GM12878 (cell line): ENCODE measurements around the gene CFI. TPM values are rescaled to one million over a fixed set of nuclear protein-coding genes. Genes with fewer than 3 reads are reported as not detected.

Experiments used
- BACH1 ChIP-seq: fragments of 450-650 bp; IDR thresholded peaks from 2 replicates; pipeline ENCODE4 v1.6.1; 2017; ENCODE audit warnings: mild to moderate bottlenecking, borderline replicate concordance
- BCL11A ChIP-seq: IDR thresholded peaks from 2 replicates; pipeline ENCODE4 v1.6.1; 2011; ENCODE audit warnings: low read depth, low read length
- BCL3 ChIP-seq: IDR thresholded peaks from 2 replicates; pipeline ENCODE4 v1.6.1; 2011; ENCODE audit warnings: borderline replicate concordance, low read depth, mild to moderate bottlenecking, moderate library complexity, low read length; ENCODE audit not compliant: insufficient read depth, poor library complexity, severe bottlenecking
- BHLHE40 ChIP-seq, 2 experiments: fragments of 450-650 bp in 1 of 2; IDR thresholded peaks; 2 replicates each; pipeline ENCODE4 v1.6.1; 2011 to 2017; ENCODE audit warnings: low read depth in 2 of 2, borderline replicate concordance in 1 of 2, improper control_type of control experiment in 1 of 2, low read length in 1 of 2, mild to moderate bottlenecking in 1 of 2
- CEBPB ChIP-seq, 2 experiments: fragments of 150-350 bp in 1 of 2; IDR thresholded peaks; 2 replicates each; pipeline ENCODE4 v1.6.1; 2012 to 2014; ENCODE audit warnings: low read depth in 2 of 2, low read length in 2 of 2, borderline replicate concordance in 1 of 2, inconsistent platforms in 1 of 2
- CHD2 ChIP-seq: IDR thresholded peaks from 2 replicates; pipeline ENCODE4 v1.6.1; 2011; ENCODE audit warnings: low read depth, low read length, improper control_type of control experiment, borderline replicate concordance
- CHD4 ChIP-seq: fragments of 200-600 bp; sonication (generic); IDR thresholded peaks from 2 replicates; pipeline ENCODE4 v1.6.1; 2016; ENCODE audit warnings: mild to moderate bottlenecking
- DPF2 ChIP-seq: fragments of 450-650 bp; IDR thresholded peaks from 2 replicates; pipeline ENCODE4 v1.6.1; 2017; ENCODE audit warnings: mild to moderate bottlenecking
- EP300 ChIP-seq, 2 experiments: fragments of 150-350 bp in 1 of 2; IDR thresholded peaks; 2 replicates each; pipeline ENCODE4 v1.6.1; 2011 to 2012; ENCODE audit warnings: low read depth in 2 of 2, low read length in 2 of 2, borderline replicate concordance in 1 of 2, improper control_type of control experiment in 1 of 2, inconsistent platforms in 1 of 2; ENCODE audit not compliant: control insufficient read depth in 1 of 2
- HDGF ChIP-seq: fragments of 450-650 bp; IDR thresholded peaks from 2 replicates; pipeline ENCODE4 v1.6.1; 2016; ENCODE audit warnings: antibody characterized with exemption
- IKZF1 ChIP-seq: fragments of 450-650 bp; conservative IDR thresholded peaks from 2 replicates; pipeline ENCODE4 v1.6.1; 2017; ENCODE audit warnings: antibody characterized with exemption, mild to moderate bottlenecking
- MTA2 ChIP-seq: fragments of 450-650 bp; IDR thresholded peaks from 2 replicates; pipeline ENCODE4 v1.6.1; 2016; ENCODE audit warnings: low read depth, mild to moderate bottlenecking, moderate library complexity
- MYC ChIP-seq: IDR thresholded peaks from 2 replicates; pipeline ENCODE4 v1.6.1; 2011; ENCODE audit warnings: mild to moderate bottlenecking, low read length, moderate library complexity, inconsistent platforms; ENCODE audit not compliant: insufficient read depth, insufficient replicate concordance, insufficient read length, severe bottlenecking
- NFIC ChIP-seq: IDR thresholded peaks from 2 replicates; pipeline ENCODE4 v1.6.1; 2012; ENCODE audit warnings: low read depth, mild to moderate bottlenecking, inconsistent platforms, low read length, moderate library complexity
- RFX5 ChIP-seq: IDR thresholded peaks from 2 replicates; pipeline ENCODE4 v1.6.1; 2011; ENCODE audit warnings: low read depth, low read length, improper control_type of control experiment
- TBL1XR1 ChIP-seq: IDR thresholded peaks from 2 replicates; pipeline ENCODE4 v1.6.1; 2012; ENCODE audit warnings: low read depth, low read length, improper control_type of control experiment
- ZNF384 ChIP-seq: IDR thresholded peaks from 2 replicates; pipeline ENCODE4 v1.6.1; 2012; ENCODE audit warnings: low read depth, mild to moderate bottlenecking, low read length, improper control_type of control experiment, borderline replicate concordance
- ZZZ3 ChIP-seq: IDR thresholded peaks from 2 replicates; pipeline ENCODE4 v1.6.1; 2011; ENCODE audit warnings: low read depth; ENCODE audit not compliant: control insufficient read depth, insufficient read length
- polyA plus RNA-seq, 11 experiments: library from polyadenylated mRNA; depleted of rRNA in 4 of 11; unstranded in 6 of 11; stranded (reverse) in 5 of 11; fragments of >200 nt; fragmentation: Nextera tagmentation in 4 of 11; fragmentation: Illumina TruSeq in 1 of 11; extraction: Ambion mirVana in 4 of 11; extraction: Trizol in 1 of 11; gene quantifications; 1 replicate in 1 of 11; 2 replicates in 10 of 11; pipeline versions ENCODE4 v1.2.1 to v1.2.3, GENCODE V29; 2011 to 2016; ENCODE audit warnings: inconsistent platforms in 2 of 11, missing spikeins in 2 of 11, low read depth in 1 of 11
- total RNA-seq, 4 experiments: library from RNA; depleted of rRNA in 3 of 4; stranded (reverse); fragments of >200 nt in 3 of 4; fragmentation: Illumina TruSeq in 1 of 4; extraction: Trizol in 1 of 4; gene quantifications; 2 replicates each; pipeline versions ENCODE4 v1.2.1 to v1.2.3, GENCODE V29; 2013 to 2021
- TF ChIP-seq, protein P1 (sequence below): fragments of 450-650 bp; IDR thresholded peaks from 2 replicates; pipeline ENCODE4 v1.6.1; 2017; ENCODE audit warnings: mild to moderate bottlenecking, moderate library complexity
- TF ChIP-seq, protein P2 (sequence below): IDR thresholded peaks from 2 replicates; pipeline ENCODE4 v1.6.1; 2011; ENCODE audit warnings: low read depth, mild to moderate bottlenecking, low read length, moderate library complexity, borderline replicate concordance; ENCODE audit errors: extremely low read depth
- TF ChIP-seq, protein P3 (sequence below): IDR thresholded peaks from 2 replicates; pipeline ENCODE4 v1.6.1; 2011; ENCODE audit warnings: low read depth, low read length, improper control_type of control experiment, borderline replicate concordance

Gene CFI
- total and polyA plus RNA-seq, 10 of the 15 experiments (the other 5 are each of a cell fraction or from before 2014, with no cell fraction given), result 0.15 to 0.28 TPM; not detected in 8

DNA sequence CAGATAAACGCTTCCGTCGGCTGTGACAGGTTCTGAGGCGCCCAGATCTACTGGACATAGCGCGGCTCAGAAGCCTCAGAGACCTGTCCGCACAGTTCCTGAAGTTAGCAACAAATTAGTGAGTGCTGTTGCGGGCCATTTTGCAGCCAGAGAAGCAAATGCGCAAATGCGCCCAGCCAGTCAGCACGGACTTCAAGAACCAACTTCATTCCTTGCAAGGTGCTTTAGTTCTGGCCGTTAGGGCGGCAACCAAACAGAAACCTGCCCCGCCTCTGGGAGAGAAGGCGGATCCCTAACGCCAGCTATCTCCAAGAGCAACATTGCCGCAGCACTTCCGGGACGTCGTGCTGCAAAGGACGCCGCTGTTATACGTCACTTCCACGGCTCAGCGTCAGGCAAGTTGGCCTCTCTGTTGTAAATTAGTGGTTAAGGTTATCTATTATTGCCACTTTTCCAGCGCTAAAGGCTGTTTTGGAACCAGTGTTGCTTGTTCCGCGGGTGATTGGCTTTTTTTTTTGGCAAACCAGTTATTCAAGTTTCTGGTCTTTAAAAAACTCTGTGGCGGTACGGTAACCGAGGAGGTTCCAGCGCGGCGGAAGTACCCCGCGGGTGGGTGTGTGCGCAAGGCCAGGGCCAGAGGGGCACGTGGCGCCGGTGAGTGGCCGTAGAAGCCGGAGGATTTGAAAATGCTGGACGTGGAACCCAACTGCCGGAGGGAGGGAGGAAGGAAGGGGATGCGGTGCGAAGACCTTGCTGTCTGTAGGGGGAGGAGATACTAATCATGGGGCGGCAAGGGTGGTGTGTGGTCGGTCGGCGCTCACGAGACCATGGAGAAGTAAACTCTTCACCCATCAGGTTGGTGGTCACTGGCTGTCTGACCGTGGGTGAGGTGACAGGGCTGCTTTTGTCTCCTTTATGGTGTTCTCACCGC is 13.6 kb upstream of the CFI start, which contains the start of gene GAR1 (continued):
- TF ChIP-seq, protein P1, sequence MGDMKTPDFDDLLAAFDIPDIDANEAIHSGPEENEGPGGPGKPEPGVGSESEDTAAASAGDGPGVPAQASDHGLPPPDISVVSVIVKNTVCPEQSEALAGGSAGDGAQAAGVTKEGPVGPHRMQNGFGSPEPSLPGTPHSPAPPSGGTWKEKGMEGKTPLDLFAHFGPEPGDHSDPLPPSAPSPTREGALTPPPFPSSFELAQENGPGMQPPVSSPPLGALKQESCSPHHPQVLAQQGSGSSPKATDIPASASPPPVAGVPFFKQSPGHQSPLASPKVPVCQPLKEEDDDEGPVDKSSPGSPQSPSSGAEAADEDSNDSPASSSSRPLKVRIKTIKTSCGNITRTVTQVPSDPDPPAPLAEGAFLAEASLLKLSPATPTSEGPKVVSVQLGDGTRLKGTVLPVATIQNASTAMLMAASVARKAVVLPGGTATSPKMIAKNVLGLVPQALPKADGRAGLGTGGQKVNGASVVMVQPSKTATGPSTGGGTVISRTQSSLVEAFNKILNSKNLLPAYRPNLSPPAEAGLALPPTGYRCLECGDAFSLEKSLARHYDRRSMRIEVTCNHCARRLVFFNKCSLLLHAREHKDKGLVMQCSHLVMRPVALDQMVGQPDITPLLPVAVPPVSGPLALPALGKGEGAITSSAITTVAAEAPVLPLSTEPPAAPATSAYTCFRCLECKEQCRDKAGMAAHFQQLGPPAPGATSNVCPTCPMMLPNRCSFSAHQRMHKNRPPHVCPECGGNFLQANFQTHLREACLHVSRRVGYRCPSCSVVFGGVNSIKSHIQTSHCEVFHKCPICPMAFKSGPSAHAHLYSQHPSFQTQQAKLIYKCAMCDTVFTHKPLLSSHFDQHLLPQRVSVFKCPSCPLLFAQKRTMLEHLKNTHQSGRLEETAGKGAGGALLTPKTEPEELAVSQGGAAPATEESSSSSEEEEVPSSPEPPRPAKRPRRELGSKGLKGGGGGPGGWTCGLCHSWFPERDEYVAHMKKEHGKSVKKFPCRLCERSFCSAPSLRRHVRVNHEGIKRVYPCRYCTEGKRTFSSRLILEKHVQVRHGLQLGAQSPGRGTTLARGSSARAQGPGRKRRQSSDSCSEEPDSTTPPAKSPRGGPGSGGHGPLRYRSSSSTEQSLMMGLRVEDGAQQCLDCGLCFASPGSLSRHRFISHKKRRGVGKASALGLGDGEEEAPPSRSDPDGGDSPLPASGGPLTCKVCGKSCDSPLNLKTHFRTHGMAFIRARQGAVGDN, result peak; percentile 26; the same call in 1 of the 2 replicates
- no peak for TF ChIP-seq CHD4
- peak; percentile 54 for TF ChIP-seq IKZF1
- TF ChIP-seq EP300 (IDR thresholded peaks at IDR 0.05; ENCODE audit: borderline replicate concordance in 1 of 2, control insufficient read depth in 1 of 2, low read depth in 2 of 2, low read length in 2 of 2), result peak in 1 of 2 experiments; percentile 19; a peak in 1 of 4 replicates
- TF ChIP-seq HDGF, result no peak
- TF ChIP-seq BCL3, result peak; percentile 22
- TF ChIP-seq, protein P2, sequence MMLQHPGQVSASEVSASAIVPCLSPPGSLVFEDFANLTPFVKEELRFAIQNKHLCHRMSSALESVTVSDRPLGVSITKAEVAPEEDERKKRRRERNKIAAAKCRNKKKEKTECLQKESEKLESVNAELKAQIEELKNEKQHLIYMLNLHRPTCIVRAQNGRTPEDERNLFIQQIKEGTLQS, result peak; percentile 49; the same call in 1 of the 2 replicates
- peak; percentile 82 to 93 for TF ChIP-seq BHLHE40 (IDR thresholded peaks at IDR 0.05; ENCODE audit: borderline replicate concordance in 1 of 2, low read depth in 2 of 2, low read length in 1 of 2)
- TF ChIP-seq TBL1XR1, result no peak
- TF ChIP-seq ZNF384, result 0 out of 2 replicates have a peak, but pooled peaks have one; percentile 12
- peak; percentile 25; the same call in 1 of the 2 replicates for TF ChIP-seq RFX5
- no peak for TF ChIP-seq BACH1
- 0 out of 2 replicates have a peak, but pooled peaks have one; percentile 27 for TF ChIP-seq CHD2
- no peak for TF ChIP-seq BCL11A
- no peak for TF ChIP-seq CEBPB (IDR thresholded peaks at IDR 0.05; ENCODE audit: borderline replicate concordance in 1 of 2, low read depth in 2 of 2, low read length in 2 of 2)
- TF ChIP-seq MTA2, result no peak
- TF ChIP-seq, protein P3, sequence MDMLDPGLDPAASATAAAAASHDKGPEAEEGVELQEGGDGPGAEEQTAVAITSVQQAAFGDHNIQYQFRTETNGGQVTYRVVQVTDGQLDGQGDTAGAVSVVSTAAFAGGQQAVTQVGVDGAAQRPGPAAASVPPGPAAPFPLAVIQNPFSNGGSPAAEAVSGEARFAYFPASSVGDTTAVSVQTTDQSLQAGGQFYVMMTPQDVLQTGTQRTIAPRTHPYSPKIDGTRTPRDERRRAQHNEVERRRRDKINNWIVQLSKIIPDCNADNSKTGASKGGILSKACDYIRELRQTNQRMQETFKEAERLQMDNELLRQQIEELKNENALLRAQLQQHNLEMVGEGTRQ, result peak; percentile 33
- no peak for TF ChIP-seq ZZZ3
- TF ChIP-seq DPF2, result 0 out of 2 replicates have a peak, but pooled peaks have one; percentile 30
- peak; percentile 61; the same call in 1 of the 2 replicates for TF ChIP-seq NFIC
- TF ChIP-seq MYC, result peak; percentile 93
